HG02588 (cell line): ENCODE data around the gene SLC34A1.

ENCODE experiments used
- ATAC-seq: cut with Tn5 transposase; IDR thresholded peaks from one replicate; pipeline ENCODE4 v1.9.1; 2021; ENCODE audit warnings: mild to moderate bottlenecking, moderate library complexity; ENCODE audit not compliant: unreplicated experiment

Gene SLC34A1

DNA sequence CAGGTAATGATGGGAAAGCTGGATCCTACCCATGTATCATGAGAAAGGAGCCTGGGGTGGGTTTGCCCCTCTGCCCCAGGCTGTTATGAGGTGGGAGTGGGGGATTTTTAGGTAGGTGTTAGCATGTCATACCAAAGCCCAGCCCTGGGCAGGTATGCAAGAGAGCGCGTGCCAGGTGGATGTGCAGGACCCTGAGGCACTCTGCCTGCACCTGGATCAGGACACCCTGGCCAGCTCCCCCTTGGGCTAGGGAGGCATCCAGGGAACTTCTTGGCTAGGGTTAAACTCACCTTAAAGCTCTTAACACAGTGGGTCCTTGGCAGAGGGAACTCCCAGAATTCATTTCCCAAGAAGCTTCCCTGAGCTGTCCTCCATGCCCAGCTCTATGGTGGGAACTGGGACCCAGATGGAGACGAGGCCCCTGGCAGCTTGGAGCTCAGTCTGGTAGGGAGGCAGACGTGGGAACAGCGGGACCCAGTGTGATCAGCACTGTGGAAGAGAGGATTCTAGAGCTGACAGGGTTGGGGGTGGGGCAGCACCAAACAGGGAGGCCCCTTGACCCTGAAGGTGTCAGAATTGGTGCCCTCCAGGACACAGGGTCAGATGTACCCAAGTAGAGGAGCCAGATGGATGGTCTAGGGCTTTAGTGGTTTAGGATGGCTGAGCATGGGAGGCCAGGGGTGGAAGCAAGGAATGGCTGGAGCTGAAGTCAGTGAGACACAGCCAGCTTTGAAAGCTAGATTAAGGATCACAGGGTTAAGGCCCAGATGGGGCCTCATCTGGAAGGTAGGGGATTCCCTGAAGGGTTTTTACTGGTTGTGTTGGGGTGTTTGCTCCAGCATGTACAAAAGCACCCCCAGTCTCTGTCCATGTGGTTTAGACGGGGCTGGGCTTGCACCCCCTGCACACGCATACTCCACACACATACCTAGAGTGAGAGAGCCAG is 60.1 kb downstream of the SLC34A1 start:
- no peak for ATAC-seq

DNA sequence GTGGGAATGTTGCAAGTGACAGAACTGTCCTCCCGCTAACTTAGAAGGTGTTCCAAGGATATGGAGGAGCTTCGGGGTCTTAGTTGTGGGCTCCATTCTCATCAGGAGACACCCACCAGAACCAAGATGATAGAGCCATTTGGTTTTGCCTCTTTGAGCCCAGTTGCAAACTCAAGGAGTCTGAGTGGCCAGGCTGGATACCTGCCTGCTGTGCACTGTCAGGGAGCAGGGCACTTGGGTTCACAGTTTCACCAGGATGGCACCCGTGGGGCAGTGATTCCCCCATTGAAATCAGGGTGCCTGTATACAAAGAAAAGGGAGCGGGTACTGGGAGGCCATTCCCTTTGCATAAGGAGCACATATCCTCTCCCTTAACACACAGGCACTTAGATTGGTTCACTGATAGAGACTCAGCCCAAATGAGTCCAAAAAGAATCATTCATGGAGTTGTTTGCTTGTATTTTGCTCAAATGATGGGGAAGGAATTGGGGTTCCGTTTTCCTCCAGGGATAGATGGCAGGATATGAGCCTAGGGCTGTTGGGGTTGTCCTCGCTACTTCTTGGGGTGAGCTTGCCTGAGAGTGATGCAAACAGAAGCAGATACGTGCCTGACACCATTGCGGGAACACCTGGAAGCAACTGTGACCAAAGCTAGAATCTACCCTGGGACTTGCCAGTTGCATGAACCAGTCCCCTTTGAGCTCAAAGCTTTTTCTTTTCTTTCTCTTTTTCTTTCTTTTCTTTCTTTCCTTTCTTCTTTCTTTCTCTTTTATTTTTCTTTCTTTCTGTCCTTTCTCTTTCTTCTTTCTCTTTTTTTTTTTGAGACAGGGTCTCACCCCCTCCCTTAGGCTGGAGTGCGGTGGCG is 61.0 kb downstream of the SLC34A1 start:
- no peak for ATAC-seq

DNA sequence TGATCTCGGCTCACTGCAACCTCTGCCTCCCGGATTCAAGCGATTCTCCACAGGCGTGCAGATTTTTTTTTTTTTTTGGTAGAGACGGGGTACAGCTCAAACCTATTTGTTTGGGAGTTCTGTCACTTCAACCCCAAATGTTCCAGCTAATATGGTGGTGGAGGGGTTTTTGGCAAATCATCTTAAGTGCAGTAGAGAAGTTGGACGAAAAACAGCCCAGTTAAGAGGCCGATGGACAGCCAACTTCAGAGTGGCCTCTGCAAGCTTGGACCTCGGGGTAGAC is 61.6 kb downstream of the SLC34A1 start:
- ATAC-seq = no peak

DNA sequence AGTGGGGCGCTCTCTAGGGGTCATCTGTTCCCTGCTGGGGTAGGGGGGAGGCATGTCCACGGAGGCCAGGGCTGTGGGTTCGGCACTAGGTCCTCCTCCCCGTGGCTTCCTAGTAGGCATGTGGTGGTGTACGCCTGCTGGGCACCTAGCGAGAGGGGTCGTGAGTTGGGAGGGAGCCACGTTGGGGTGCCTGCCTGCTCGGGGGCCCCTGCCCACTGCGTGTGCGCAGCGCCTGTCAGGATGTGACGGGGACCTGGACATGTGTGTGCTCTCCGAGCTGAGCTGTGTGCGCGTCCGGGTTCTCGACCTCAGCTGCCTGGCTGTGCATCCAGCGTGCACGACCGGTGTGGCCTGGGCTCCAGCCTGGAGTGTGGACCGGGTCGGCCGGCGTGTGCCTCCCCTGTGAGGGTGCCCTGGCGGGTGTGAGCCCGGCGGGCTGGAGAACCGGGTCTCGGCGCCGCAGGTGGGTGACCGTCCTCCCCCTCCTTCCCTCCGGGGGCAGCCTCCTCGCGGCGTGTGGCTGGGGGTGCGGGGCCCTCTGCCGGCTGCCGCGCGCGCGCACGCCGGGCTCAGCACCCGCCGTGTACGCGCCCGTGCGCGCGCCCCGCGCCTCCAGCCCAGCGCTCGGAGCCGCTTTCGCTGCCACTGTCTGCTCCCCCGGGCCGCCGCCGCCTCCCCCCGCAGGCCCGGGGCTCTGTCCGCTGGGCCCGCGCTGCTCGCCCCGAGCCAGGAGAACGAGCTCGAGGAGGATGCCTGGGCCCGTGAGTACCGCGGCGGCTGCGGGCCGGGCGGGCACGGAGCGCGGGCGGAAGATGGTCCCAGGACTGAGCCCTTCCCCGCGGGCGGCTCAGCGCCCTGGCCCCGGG is 62.2 kb downstream of the SLC34A1 start, which contains the start of gene PRR7:
Gene PRR7, plus strand, starts transcription at position 615 of the 866 bp plus-strand sequence. CDS start 8,254 bp downstream, outside the sequence.
- ATAC-seq = peak; percentile 43

DNA sequence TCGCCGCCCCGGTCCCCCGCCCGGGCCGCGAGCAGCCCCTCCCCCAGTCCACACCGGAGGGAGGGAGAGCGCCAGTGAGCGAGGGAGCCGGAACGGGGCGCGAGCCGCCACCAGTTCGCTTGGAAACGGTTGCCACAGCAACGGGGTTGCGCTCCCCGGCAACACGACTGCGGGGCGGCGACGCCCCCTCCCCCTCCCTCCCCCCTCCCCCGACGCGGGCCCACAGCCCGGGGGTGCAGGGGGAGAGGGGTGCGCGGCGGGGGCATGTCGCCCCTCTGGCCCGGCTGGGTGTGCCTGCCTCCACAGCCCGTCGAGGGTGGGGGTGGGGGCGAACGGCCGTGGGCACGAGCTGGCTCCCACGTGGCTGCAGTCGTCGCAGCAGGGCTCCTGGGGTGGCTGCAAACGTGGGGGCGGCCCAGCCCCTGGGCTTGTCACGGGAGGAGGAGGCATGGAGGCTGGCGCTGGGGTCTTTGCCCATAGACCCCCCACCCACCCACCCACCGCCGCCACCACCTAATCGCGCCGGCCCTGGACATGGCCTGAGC is 62.9 kb downstream of the SLC34A1 start:
- peak; percentile 28 for ATAC-seq

DNA sequence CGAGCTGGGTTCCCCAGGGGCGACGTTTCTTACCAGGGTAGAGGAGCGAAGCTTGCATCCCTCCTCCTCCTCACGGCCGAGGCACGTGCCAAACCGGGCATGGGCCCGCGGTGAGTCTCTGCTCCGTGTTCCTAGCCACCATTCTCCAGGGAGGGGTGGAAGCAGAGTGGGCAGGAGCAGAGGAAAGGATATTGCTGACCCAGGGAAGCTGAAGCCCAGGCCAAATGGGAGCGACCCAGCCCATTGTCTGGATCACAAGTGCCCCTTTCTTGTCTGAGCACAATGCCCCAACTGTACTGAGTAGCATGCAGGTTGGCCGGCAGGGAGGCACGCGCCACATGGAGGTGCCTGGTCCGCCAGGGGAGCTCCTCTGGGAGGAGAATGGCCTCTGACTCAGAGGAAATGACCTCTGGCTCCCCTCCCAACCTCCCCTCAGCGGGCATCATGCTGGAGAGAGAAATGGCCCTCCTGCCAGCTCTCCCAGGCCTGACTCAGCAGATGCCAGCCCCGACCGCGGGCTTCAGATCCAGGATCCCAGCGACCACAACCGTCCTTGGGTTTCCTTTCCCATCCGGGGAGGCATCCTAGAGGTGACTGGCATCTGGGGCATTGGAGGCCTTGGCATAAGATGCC is 63.5 kb downstream of the SLC34A1 start:
- no peak for ATAC-seq
